Anterior cingulate cortex (tissue), 58 donors: Measurements from ENCODE around the gene MICALL2.
A peak's percentile ranks its signal among the peaks of the same experiment; 100 is the strongest.
"Not testable (repeated sequence)": the region's sequence is repeated elsewhere in the genome, so short reads cannot be mapped to it uniquely, and the experiment has no call there.

Experiments
- DNase-seq, 58 donors: peaks; one replicate each; lab custom pipeline; 2025; lab: John Stamatoyannopoulos, UW

Gene MICALL2

DNA sequence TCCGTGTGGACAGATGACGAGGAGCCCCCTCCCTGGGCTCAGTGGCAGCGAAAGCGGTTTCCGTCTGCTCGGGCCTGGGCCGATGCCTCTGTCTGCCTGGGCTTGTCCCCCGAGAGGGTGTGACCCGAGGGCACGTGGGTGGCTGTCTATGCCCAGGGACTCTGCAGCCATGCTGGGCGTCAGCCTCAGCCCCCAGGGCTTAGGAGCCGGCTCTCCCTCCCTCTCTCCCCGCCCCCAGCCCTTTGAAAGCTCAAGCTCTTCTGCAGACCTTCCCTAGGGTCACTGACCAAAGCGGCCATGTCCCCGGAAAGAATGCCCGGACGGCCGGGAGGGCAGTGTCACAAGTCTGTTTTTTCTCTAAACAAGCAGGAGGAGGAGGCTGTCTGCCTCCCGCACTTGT lies 7.1 kb downstream of the MICALL2 start:
- DNase-seq, result peak in 7 of 58 donors; percentile 11 to 31 (median 18)

- no peak for DNase-seq
Observed at GRCh38 chr7:1450987-1451386, 8.3 kb downstream of the MICALL2 start.

DNA sequence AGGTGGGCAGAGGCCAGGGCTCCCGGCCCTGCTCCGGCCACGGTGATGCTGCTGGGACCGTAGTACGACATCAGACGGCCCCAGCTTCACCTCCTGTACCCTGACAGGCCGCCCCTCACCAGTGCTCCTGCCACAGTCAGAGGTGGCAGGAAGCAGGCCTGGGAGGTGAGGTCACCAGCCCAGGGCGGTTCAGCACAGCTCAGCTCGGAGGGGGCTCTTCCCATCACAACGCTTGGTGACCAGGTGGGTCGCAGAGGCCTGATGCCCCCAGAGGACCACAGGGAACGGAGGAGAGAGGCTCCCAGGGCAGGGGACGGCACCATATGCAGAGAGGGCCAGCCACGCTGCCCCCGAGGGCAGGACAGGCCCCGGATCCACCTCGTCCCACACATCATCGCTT lies 8.8 kb downstream of the MICALL2 start:
- DNase-seq, result no peak

GRCh38 chr7:1449951-1450350 lies 9.3 kb downstream of the MICALL2 start:
- no peak for DNase-seq

GRCh38 chr7:1449501-1449900 lies 9.8 kb downstream of the MICALL2 start:
- DNase-seq, result no peak

DNA sequence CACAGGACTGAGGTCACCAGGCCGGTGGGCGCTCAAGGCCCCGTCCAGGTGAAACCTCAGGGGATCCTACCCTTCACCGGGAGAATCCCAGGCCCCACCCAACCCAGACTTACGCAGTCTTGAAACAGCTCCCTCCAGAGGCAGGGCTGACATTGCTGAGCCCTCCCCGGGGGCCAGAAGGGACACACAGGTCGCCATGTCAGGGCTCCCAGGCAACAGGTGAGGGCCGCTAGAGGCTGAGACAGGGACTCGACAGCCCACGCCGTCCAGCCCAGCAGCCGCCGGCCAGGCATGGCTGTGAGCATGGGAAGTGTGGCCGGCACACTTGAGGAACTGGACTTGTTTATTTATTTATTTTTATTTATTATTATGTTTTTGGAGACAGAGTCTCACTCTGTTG lies 10.3 kb downstream of the MICALL2 start:
- no peak for DNase-seq

DNA sequence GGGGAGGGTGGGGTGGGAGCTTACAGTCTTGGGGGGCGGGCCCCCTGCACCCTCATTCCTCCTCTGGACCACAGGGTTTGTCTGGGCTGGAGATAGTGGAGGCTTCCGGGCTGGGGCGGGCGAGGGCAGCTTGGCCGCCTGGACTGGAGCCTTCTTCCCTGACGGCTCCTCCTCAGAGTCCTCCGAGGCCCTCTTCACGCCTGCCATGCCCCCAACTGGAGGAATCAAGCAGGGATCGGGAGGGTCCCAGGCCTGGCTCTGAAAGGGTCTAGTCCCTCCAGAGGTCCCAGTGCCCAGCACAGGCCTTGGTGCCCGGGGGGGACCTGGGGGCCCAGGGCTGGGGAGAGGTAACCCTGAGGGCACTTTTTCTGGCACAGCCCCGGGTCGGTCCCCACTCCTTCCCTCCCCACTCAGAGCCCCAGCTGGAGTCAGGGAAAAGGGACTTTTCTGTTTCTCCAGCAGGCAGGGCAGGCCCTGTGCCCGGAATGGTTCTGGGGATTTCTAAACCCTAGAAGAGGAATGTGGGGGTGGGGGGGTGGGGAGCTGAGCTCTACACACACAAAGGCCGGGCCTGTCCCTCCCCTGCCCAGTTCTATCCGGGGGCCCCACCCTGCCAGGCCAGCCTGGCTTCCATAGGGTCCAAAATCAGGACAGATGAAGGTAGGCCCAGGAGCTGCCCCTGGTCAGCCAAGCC lies 11.6 kb downstream of the MICALL2 start:
- DNase-seq, result peak in 48 of 58 donors; percentile 15 to 83 (median 64)

DNA sequence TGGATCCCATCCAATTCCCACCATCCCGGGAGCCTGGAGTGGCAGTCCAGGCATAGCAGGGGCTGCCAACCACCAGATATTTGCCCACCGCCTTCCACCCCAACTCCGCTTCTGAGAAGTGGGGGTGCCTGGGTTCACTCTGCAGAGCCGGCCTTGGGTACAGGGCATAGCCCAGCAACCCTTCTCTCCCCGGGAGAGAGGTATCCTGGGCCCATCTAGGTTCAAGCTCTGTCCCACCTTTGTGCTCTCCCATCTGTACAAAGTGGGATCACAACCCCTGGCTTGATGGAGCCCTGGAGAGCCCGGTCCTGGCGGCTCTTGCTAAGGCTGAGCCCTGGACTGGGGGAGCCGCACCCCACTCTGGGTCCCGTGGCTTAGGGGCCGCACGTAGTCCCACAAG lies 12.2 kb downstream of the MICALL2 start:
- DNase-seq, result peak in 1 of 58 donors; percentile 37

- no peak for DNase-seq
Observed at GRCh38 chr7:1446620-1447032, 12.6 kb downstream of the MICALL2 start.

DNA sequence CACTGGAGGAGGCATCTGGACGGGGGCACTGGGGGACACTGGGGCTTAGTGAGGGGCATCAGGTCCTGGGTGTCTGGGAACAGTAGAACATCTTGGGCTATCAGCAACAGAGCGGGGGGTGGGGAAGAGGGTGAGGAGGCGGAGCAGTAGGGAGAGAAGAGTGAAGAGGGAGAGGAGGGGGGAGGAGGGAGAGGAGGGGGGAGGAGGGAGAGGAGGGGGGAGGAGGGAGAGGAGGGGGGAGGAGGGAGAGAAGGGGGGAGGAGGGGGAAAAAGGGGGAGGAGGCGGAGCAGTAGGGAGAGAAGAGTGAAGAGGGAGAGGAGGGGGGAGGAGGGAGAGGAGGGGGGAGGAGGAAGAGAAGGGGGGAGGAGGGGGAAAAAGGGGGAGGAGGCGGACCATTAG lies 13.2 kb downstream of the MICALL2 start:
- DNase-seq, result peak in 42 of 58 donors; percentile 11 to 91 (median 62)

DNA sequence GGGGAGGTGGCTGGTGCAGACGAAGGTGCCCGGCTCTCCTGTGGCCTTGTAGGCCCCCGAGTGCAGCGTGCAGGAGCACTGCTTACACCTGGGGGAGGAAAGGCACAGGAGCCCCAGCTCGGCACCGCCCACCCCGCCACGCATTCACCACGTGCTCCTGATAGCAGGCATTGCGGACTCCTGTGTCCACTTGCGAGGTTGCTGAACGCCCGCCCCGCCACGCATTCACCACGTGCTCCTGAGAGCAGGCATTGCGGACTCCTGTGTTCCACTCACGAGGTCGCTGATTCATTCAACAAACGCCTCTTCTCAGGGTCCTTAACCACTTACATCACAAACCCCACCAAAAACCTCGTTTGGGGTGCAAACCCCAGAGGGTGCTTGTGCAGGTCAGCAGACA lies 13.9 kb downstream of the MICALL2 start:
- DNase-seq, result no peak

GRCh38 chr7:1444925-1445322 lies 14.3 kb downstream of the MICALL2 start:
- peak in 1 of 58 donors; percentile 15 for DNase-seq

- no peak for DNase-seq
Observed at GRCh38 chr7:1444214-1444924, 14.9 kb downstream of the MICALL2 start.

- not testable (repeated sequence) for DNase-seq
Observed at GRCh38 chr7:1443587-1444200, 15.6 kb downstream of the MICALL2 start.

GRCh38 chr7:1442355-1443124 lies 16.7 kb downstream of the MICALL2 start:
- no peak for DNase-seq

DNA sequence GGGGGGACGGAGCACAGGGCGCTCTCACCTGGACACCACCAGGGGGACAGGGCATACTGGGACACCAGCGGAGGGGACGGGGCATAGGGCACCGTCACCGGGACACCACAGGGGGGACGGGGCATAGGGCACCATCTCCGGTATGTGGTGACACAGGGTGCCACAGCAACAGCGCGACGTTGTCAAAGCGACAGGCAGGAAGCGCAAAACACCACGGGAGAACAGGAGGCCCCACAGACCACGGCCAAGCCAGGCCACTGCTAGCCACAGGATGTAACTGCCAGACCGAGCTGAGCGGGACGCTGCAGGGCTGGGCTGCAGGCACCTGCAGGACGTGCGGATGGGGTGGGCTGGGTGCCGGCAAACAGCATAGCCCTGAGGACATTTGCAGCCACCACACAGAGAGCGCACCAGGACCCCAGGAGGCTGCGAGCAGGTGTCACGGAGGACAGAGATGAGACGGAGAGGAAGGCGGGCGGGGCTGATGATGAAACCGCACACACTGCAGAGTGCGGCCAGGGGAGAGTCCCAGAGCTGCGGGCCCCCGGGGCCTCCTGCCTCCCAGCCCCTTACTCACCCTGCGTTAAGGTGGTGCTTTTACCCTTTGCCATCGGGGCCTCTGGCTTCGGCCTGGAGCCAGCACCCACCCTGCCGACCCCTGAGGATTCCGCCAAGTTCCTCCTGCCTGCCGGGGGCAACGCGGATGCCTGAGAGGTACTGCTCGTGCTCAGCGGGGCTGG lies 17.5 kb downstream of the MICALL2 start:
- DNase-seq, result no peak

DNA sequence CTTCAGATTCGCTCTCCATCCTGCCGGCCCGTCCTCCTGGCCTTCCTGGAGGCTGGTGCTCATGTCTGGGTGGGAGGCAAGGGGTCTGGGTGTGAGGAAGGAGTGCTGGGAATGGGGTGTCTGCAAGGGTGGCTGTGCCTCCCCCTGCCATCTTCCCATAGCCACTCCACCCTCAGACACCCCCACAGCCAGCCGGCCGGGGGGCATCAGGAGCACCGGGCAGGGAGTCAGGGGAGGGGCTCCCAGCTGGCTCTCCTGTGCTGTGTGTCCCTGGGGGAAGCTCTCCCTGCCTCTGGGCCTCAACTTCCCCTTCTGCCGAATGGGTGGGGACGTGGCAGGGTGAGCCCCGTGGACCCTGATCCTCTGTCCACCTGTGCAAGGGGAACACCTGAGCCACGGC lies 18.6 kb downstream of the MICALL2 start:
- DNase-seq, result no peak

- DNase-seq, result no peak
Observed at GRCh38 chr7:1439373-1440363, 19.6 kb downstream of the MICALL2 start.

GRCh38 chr7:1438821-1439220 lies 20.4 kb downstream of the MICALL2 start:
- DNase-seq, result no peak
